GM23338 (cell line): ENCODE results near the gene USP6NL. TPM values are rescaled to one million over a fixed set of nuclear protein-coding genes. Genes with fewer than 3 reads are reported as not detected.

Experiments used
- ATAC-seq: fragments of 200-7000 bp; cut with Tn5 transposase; 3 replicates; pipeline ENCODE4 v1.9.1; 2020
- DNase-seq: peaks from one replicate; pipeline ENCODE4 v3.0.0-alpha.2; 2015; ENCODE audit warnings: low spot score
- H2AFZ ChIP-seq: fragments of 200-600 bp; sonication (generic); 2 replicates; pipeline ENCODE4 v1.8.0; 2016; ENCODE audit warnings: antibody characterized with exemption, mild to moderate bottlenecking, moderate library complexity
- H3F3A ChIP-seq: fragments of 200-600 bp; sonication (generic); replicated peaks from 2 replicates; pipeline ENCODE4 v1.8.0; 2017; ENCODE audit warnings: antibody characterized with exemption, mixed run types, low read depth
- H3K27ac ChIP-seq: fragments of 200-600 bp; sonication (generic); 2 replicates; pipeline ENCODE4 v1.6.1; 2016; ENCODE audit warnings: low read depth
- H3K27me3 ChIP-seq: fragments of 200-600 bp; sonication (generic); 2 replicates; pipeline ENCODE4 v1.8.0; 2016; ENCODE audit warnings: mild to moderate bottlenecking, mixed run types, moderate library complexity; ENCODE audit not compliant: insufficient read depth
- H3K36me3 ChIP-seq: fragments of 200-600 bp; sonication (generic); 2 replicates; pipeline ENCODE4 v1.8.0; 2016; ENCODE audit warnings: mild to moderate bottlenecking; ENCODE audit not compliant: insufficient read depth
- H3K4me1 ChIP-seq: fragments of 200-600 bp; sonication (generic); 2 replicates; pipeline ENCODE4 v1.8.0; 2016; ENCODE audit warnings: mild to moderate bottlenecking, moderate library complexity; ENCODE audit not compliant: insufficient read depth
- H3K4me2 ChIP-seq: fragments of 200-600 bp; sonication (generic); 2 replicates; pipeline ENCODE4 v1.7.1; 2017; ENCODE audit warnings: mixed run types
- H3K4me3 ChIP-seq: fragments of 200-600 bp; sonication (generic); 2 replicates; pipeline ENCODE4 v1.6.1; 2016; ENCODE audit warnings: mixed run types
- H3K79me2 ChIP-seq: fragments of 200-600 bp; sonication (generic); replicated peaks from 2 replicates; pipeline ENCODE4 v1.8.0; 2017; ENCODE audit warnings: mild to moderate bottlenecking; ENCODE audit not compliant: insufficient read depth
- H3K9me2 ChIP-seq: fragments of 200-600 bp; sonication (generic); 2 replicates; pipeline ENCODE4 v1.8.0; 2017; ENCODE audit not compliant: insufficient read depth
- H4K20me1 ChIP-seq: fragments of 200-600 bp; sonication (generic); replicated peaks from 2 replicates; pipeline ENCODE4 v1.8.0; 2017; ENCODE audit warnings: mild to moderate bottlenecking; ENCODE audit not compliant: insufficient read depth
- H3K27ac Mint-ChIP-seq: 2 replicates; pipeline ENCODE4 v1.8.0; 2020; ENCODE audit warnings: inconsistent platforms, mild to moderate bottlenecking, moderate library complexity, mixed read lengths
- H3K27me3 Mint-ChIP-seq: 3 replicates; pipeline ENCODE4 v1.8.0; 2022; ENCODE audit warnings: low read depth, mild to moderate bottlenecking, moderate library complexity, mixed read lengths, inconsistent platforms; ENCODE audit not compliant: insufficient read depth, poor library complexity
- H3K36me3 Mint-ChIP-seq: 3 replicates; pipeline ENCODE4 v1.8.0; 2021; ENCODE audit warnings: low read depth, mild to moderate bottlenecking, inconsistent platforms, moderate library complexity, mixed read lengths
- H3K4me1 Mint-ChIP-seq: 3 replicates; pipeline ENCODE4 v1.8.0; 2020; ENCODE audit warnings: mild to moderate bottlenecking, inconsistent platforms, mixed read lengths
- H3K4me3 Mint-ChIP-seq: 3 replicates; pipeline ENCODE4 v1.8.0; 2021; ENCODE audit warnings: moderate library complexity, mild to moderate bottlenecking, inconsistent platforms, mixed read lengths
- H3K9me3 Mint-ChIP-seq: 3 replicates; pipeline ENCODE4 v1.8.0; 2020; ENCODE audit warnings: moderate library complexity, mild to moderate bottlenecking, inconsistent platforms, mixed read lengths
- CREB1 ChIP-seq: fragments of 250-450 bp; sonication (Bioruptor Pico); IDR thresholded peaks from 2 replicates; pipeline ENCODE4 v1.5.0; 2020; ENCODE audit warnings: low read depth, mild to moderate bottlenecking, moderate library complexity
- EZH2phosphoT487 ChIP-seq: fragments of 200-600 bp; sonication (generic); IDR thresholded peaks from one replicate; pipeline ENCODE4 v1.8.1; 2018; ENCODE audit warnings: antibody characterized with exemption; ENCODE audit not compliant: unreplicated experiment
- JUNB ChIP-seq: IDR thresholded peaks from one replicate; pipeline ENCODE4 v1.6.1; 2016; ENCODE audit warnings: antibody characterized with exemption; ENCODE audit not compliant: unreplicated experiment
- STAT1 ChIP-seq: IDR thresholded peaks from one replicate; pipeline ENCODE4 v1.6.1; 2016; ENCODE audit warnings: antibody characterized with exemption; ENCODE audit not compliant: unreplicated experiment
- ZNF331 ChIP-seq: fragments of 250-450 bp; sonication (Bioruptor Pico); IDR thresholded peaks from 2 replicates; pipeline ENCODE4 v1.5.0; 2020; ENCODE audit warnings: low read depth, mild to moderate bottlenecking, moderate library complexity
- polyA plus RNA-seq: library from polyadenylated mRNA; unstranded; fragments of >200 nt; fragmentation: Nextera tagmentation; extraction: Ambion mirVana; gene quantifications from 2 replicates; pipeline ENCODE4 v1.2.1, GENCODE V29; 2016
- total RNA-seq: library from RNA; depleted of rRNA; stranded (reverse); fragments of >200 nt; shearing (Covaris generic); gene quantifications from 2 replicates; pipeline ENCODE4 v1.2.3, GENCODE V29; 2014
- TF ChIP-seq, protein P1 (sequence below), 2 experiments: fragments of 200-600 bp in 1 of 2; sonication (generic) in 1 of 2; conservative IDR thresholded peaks; 2 replicates each; pipeline versions ENCODE4 v1.5.1 to v1.6.1; 2016 to 2017; ENCODE audit warnings: antibody characterized with exemption in 2 of 2, low read depth in 2 of 2, mild to moderate bottlenecking in 2 of 2, moderate library complexity in 1 of 2
- TF ChIP-seq, protein P2 (sequence below): fragments of 250-450 bp; sonication (Bioruptor Pico); IDR thresholded peaks from 2 replicates; pipeline ENCODE4 v1.5.0; 2020; ENCODE audit warnings: mild to moderate bottlenecking, moderate library complexity
- TF ChIP-seq, protein P3 (sequence below): IDR thresholded peaks from one replicate; pipeline ENCODE4 v1.6.1; 2018; ENCODE audit warnings: antibody characterized with exemption; ENCODE audit not compliant: unreplicated experiment

Gene USP6NL
- total and polyA plus RNA-seq, 2 experiments from 2014 or later: 8.1 to 29.7 TPM

DNA sequence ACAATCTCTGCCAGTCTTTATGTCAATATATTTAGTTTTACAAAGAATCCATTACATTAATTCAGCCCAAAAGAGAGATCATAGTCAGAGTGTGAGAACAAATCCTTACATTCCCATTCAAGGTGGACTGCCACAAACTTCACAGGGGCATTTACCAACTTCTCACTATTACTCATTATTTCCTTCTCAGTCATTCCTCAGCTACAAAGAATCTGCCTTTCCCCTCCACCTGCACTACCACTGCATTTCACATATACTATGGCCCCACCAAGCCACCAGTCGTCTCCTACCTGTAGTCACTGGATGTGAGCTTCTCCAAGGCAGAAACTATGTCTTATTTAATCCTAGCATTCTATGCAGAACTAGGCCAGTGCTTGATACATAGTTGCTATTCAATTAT lies 94.3 kb downstream of the USP6NL start (continued):
- TF ChIP-seq STAT1: no peak
- no peak for TF ChIP-seq EZH2phosphoT487
- no peak for TF ChIP-seq ZNF331 (CRISPR knock-in tag)
- TF ChIP-seq, protein P1, sequence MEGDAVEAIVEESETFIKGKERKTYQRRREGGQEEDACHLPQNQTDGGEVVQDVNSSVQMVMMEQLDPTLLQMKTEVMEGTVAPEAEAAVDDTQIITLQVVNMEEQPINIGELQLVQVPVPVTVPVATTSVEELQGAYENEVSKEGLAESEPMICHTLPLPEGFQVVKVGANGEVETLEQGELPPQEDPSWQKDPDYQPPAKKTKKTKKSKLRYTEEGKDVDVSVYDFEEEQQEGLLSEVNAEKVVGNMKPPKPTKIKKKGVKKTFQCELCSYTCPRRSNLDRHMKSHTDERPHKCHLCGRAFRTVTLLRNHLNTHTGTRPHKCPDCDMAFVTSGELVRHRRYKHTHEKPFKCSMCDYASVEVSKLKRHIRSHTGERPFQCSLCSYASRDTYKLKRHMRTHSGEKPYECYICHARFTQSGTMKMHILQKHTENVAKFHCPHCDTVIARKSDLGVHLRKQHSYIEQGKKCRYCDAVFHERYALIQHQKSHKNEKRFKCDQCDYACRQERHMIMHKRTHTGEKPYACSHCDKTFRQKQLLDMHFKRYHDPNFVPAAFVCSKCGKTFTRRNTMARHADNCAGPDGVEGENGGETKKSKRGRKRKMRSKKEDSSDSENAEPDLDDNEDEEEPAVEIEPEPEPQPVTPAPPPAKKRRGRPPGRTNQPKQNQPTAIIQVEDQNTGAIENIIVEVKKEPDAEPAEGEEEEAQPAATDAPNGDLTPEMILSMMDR (conservative IDR thresholded peaks at IDR 0.05; ENCODE audit: low read depth in 2 of 2): no peak

DNA sequence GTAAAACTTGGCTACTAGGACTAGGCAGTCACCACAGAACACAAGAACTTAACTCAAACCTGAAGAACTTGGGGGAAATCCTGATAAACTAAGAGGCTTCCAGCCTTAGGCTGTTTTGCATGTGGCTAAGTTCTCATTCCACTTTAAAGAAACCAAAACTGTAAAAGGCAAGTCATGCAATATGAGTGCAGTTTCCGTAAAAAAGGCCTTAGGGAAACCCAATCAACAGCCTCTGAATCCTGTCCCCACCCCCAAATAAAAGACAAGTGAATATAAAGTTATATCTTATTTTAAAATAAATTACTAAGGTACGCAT lies 95.1 kb downstream of the USP6NL start:
- no peak overlapping the region for H3K27ac Mint-ChIP-seq
- no peaks in the 10 kb centered on the region for H3F3A ChIP-seq
- peaks cover 13% of the 10 kb centered on the region; the same call in 2 of the 3 replicates for H3K4me1 Mint-ChIP-seq
- 0 out of 2 replicates have a peak, but pooled peaks cover 6% of the 10 kb centered on the region for H3K4me1 ChIP-seq
- H3K9me2 ChIP-seq: no peaks in the 10 kb centered on the region
- no peaks in the 10 kb centered on the region for H3K27me3 Mint-ChIP-seq
- no peaks in the 10 kb centered on the region for H3K27me3 ChIP-seq
- ATAC-seq (no peak), DNase-seq (no peak)
- H3K4me3 Mint-ChIP-seq: no peak overlapping the region
- peaks cover 6% of the 10 kb centered on the region; the same call in 1 of the 2 replicates for H4K20me1 ChIP-seq
- H3K36me3 Mint-ChIP-seq: no peaks in the 10 kb centered on the region
- no peak overlapping the region for H3K4me3 ChIP-seq
- no peak overlapping the region for H2AFZ ChIP-seq
- no peaks in the 10 kb centered on the region for H3K9me3 Mint-ChIP-seq
- no peak overlapping the region for H3K27ac ChIP-seq
- H3K36me3 ChIP-seq: no peaks in the 10 kb centered on the region
- TF ChIP-seq, protein P2, sequence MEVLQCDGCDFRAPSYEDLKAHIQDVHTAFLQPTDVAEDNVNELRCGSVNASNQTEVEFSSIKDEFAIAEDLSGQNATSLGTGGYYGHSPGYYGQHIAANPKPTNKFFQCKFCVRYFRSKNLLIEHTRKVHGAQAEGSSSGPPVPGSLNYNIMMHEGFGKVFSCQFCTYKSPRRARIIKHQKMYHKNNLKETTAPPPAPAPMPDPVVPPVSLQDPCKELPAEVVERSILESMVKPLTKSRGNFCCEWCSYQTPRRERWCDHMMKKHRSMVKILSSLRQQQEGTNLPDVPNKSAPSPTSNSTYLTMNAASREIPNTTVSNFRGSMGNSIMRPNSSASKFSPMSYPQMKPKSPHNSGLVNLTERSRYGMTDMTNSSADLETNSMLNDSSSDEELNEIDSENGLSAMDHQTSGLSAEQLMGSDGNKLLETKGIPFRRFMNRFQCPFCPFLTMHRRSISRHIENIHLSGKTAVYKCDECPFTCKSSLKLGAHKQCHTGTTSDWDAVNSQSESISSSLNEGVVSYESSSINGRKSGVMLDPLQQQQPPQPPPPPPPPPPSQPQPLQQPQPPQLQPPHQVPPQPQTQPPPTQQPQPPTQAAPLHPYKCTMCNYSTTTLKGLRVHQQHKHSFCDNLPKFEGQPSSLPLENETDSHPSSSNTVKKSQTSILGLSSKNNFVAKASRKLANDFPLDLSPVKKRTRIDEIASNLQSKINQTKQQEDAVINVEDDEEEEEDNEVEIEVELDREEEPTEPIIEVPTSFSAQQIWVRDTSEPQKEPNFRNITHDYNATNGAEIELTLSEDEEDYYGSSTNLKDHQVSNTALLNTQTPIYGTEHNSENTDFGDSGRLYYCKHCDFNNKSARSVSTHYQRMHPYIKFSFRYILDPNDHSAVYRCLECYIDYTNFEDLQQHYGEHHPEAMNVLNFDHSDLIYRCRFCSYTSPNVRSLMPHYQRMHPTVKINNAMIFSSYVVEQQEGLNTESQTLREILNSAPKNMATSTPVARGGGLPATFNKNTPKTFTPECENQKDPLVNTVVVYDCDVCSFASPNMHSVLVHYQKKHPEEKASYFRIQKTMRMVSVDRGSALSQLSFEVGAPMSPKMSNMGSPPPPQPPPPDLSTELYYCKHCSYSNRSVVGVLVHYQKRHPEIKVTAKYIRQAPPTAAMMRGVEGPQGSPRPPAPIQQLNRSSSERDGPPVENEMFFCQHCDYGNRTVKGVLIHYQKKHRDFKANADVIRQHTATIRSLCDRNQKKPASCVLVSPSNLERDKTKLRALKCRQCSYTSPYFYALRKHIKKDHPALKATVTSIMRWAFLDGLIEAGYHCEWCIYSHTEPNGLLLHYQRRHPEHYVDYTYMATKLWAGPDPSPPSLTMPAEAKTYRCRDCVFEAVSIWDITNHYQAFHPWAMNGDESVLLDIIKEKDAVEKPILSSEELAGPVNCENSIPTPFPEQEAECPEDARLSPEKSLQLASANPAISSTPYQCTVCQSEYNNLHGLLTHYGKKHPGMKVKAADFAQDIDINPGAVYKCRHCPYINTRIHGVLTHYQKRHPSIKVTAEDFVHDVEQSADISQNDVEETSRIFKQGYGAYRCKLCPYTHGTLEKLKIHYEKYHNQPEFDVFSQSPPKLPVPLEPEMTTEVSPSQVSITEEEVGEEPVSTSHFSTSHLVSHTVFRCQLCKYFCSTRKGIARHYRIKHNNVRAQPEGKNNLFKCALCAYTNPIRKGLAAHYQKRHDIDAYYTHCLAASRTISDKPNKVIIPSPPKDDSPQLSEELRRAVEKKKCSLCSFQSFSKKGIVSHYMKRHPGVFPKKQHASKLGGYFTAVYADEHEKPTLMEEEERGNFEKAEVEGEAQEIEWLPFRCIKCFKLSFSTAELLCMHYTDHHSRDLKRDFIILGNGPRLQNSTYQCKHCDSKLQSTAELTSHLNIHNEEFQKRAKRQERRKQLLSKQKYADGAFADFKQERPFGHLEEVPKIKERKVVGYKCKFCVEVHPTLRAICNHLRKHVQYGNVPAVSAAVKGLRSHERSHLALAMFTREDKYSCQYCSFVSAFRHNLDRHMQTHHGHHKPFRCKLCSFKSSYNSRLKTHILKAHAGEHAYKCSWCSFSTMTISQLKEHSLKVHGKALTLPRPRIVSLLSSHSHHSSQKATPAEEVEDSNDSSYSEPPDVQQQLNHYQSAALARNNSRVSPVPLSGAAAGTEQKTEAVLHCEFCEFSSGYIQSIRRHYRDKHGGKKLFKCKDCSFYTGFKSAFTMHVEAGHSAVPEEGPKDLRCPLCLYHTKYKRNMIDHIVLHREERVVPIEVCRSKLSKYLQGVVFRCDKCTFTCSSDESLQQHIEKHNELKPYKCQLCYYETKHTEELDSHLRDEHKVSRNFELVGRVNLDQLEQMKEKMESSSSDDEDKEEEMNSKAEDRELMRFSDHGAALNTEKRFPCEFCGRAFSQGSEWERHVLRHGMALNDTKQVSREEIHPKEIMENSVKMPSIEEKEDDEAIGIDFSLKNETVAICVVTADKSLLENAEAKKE (CRISPR knock-in tag): no peak
- TF ChIP-seq JUNB (no peak), CREB1 (CRISPR knock-in tag) (no peak)
- TF ChIP-seq, protein P3, sequence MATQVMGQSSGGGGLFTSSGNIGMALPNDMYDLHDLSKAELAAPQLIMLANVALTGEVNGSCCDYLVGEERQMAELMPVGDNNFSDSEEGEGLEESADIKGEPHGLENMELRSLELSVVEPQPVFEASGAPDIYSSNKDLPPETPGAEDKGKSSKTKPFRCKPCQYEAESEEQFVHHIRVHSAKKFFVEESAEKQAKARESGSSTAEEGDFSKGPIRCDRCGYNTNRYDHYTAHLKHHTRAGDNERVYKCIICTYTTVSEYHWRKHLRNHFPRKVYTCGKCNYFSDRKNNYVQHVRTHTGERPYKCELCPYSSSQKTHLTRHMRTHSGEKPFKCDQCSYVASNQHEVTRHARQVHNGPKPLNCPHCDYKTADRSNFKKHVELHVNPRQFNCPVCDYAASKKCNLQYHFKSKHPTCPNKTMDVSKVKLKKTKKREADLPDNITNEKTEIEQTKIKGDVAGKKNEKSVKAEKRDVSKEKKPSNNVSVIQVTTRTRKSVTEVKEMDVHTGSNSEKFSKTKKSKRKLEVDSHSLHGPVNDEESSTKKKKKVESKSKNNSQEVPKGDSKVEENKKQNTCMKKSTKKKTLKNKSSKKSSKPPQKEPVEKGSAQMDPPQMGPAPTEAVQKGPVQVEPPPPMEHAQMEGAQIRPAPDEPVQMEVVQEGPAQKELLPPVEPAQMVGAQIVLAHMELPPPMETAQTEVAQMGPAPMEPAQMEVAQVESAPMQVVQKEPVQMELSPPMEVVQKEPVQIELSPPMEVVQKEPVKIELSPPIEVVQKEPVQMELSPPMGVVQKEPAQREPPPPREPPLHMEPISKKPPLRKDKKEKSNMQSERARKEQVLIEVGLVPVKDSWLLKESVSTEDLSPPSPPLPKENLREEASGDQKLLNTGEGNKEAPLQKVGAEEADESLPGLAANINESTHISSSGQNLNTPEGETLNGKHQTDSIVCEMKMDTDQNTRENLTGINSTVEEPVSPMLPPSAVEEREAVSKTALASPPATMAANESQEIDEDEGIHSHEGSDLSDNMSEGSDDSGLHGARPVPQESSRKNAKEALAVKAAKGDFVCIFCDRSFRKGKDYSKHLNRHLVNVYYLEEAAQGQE: no peak
- peaks cover 5% of the 10 kb centered on the region; the same call in 1 of the 2 replicates for H3K79me2 ChIP-seq
- no peak overlapping the region for H3K4me2 ChIP-seq
